NCI-H226 (cell line): ENCODE data around the gene MYCBP.

Experiments
- DNase-seq: peaks from one replicate; pipeline ENCODE4 v3.0.0-alpha.2; 2015

MYCBP gene

DNA sequence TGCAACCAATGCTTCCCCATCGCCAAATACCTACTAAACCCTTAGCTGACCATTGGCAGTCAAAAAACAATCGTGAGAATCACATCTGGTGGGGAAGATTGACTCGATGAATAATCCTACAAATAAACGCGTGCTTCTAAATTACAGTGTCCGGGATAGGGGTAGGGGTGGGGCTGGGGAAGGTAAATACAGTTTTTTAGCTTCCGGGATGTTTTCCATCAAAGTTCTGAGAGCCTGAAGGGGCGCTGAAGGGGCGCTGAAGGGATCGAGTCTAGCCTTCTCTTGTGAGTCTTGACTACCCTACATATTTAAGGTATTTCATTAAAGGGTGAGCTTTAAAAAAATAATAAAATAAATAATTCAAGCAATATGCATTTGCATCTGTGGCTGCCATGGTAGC, 54.1 kb downstream of the MYCBP start:
- DNase-seq, result no peak

DNA sequence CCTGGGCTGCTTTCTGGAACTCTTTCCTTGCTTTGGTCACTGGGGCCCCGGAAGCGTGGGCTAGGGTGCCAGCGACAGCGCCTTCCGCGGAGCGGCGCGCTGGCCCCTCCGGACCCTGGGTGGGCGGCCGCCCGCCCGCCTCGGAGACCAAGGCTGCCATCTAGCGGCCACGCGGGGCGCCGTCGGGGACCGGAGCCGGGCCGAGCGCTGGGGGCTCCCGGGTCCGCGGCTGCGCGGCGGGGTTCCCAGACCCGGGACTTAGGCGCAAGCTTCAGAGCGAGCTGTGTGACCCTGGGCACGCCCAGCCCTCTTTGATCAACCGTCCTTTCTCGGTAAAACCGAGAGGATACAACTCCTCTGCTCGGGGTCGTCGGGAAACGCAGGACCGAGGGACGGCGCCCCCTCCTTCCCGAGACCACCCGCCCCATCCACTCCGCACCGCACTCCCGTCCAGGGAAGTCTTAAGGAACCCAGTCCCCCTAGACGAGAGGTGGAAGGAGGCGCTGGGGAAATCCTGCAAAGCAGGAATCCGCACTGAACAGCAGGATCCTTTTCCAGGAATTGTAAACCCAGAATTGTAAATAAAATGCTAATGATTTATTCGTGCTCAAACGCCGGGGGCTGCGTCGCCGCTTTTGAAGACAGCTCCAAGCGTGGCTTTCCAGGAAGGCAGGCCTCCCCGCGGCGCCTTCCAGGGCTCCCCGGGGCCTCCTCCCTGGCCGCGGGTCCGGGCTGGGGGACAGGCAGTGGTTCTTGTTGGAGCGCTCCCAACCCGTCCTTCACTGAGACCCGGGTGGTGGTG, 54.8 kb downstream of the MYCBP start:
- DNase-seq, result no peak

- no peak for DNase-seq
Measured at GRCh38 chr1:38817267-38818174, 55.6 kb downstream of the MYCBP start.

- no peak for DNase-seq
Measured at GRCh38 chr1:38815903-38816627, 57.1 kb downstream of the MYCBP start.

- DNase-seq, result no peak
Measured at GRCh38 chr1:38814984-38815464, 58.1 kb downstream of the MYCBP start.

GRCh38 chr1:38814444-38814983, 58.6 kb downstream of the MYCBP start:
- no peak for DNase-seq

DNA sequence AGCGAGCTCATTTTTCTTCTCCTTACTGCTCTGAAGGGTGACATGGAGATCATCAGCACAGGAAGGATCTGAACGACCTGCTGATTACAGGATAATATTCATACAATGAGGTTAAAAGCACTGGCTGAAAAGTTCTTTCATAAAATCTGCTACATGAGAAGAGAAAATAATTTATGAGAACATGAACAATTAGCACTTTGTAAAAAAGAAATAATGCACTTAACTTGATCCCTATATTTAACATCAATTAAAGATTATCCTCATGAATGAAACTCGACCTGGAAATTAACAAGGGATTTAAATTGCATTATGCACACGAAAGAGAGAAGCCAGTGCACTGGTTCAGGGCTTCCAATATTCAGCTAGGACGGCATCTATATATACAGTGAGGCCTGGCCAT, 60.2 kb downstream of the MYCBP start:
- DNase-seq, result no peak
